PC-9 (cell line): ENCODE results near the gene NALCN. TPM values are rescaled to one million over a fixed set of nuclear protein-coding genes. Genes with fewer than 3 reads are reported as not detected.

Source experiments
- BruUV-seq: library from RNA; stranded (reverse); fragments of 400-500 nt; replicated peaks from 2 replicates; lab custom pipeline; 2021; lab: Mats Ljungman, UMichigan
- CTCF ChIA-PET: fragments of 300-600 bp; sonication (Branson Sonifier 250); formaldehyde crosslinking; loops from one replicate; lab custom pipeline; 2022; ENCODE audit warnings: antibody characterized with exemption; lab: Charles Lee
- POLR2A ChIA-PET: fragments of 300-600 bp; sonication (Branson Sonifier 250); formaldehyde crosslinking; loops from one replicate; lab custom pipeline; 2022; ENCODE audit warnings: antibody characterized with exemption; ENCODE audit not compliant: unreplicated experiment; lab: Charles Lee
- DNase-seq, 2 experiments: peaks; one replicate each; pipeline versions ENCODE4 v3.0.0 to v3.0.0-alpha.2; 2015 to 2022; ENCODE audit warnings: mixed read lengths in 1 of 2
- H2AFZ ChIP-seq: fragments of 200-600 bp; sonication (generic); 2 replicates; pipeline ENCODE4 v1.8.1; 2017; ENCODE audit warnings: antibody characterized with exemption
- H3F3A ChIP-seq: fragments of 200-600 bp; sonication (generic); 2 replicates; pipeline ENCODE4 v1.8.1; 2017; ENCODE audit warnings: antibody characterized with exemption, mild to moderate bottlenecking, low read depth; ENCODE audit not compliant: insufficient read depth
- H3K27ac ChIP-seq: fragments of 200-600 bp; sonication (generic); 2 replicates; pipeline ENCODE4 v1.6.1; 2016; ENCODE audit warnings: mixed run types
- H3K27me3 ChIP-seq: fragments of 200-600 bp; sonication (generic); 2 replicates; pipeline ENCODE4 v1.6.1; 2016; ENCODE audit warnings: low read depth, mixed run types; ENCODE audit not compliant: insufficient read depth
- H3K36me3 ChIP-seq: fragments of 200-600 bp; sonication (generic); 2 replicates; pipeline ENCODE4 v1.6.1; 2016; ENCODE audit warnings: low read depth, mixed run types
- H3K4me1 ChIP-seq: fragments of 200-600 bp; sonication (generic); replicated peaks from 2 replicates; pipeline ENCODE4 v1.6.1; 2016; ENCODE audit warnings: mixed run types; ENCODE audit not compliant: insufficient read depth
- H3K4me2 ChIP-seq: fragments of 200-600 bp; sonication (generic); 2 replicates; pipeline ENCODE4 v1.6.1; 2017; ENCODE audit warnings: mixed run types
- H3K4me3 ChIP-seq: fragments of 200-600 bp; sonication (generic); 2 replicates; pipeline ENCODE4 v1.6.1; 2016; ENCODE audit warnings: mixed run types
- H3K79me2 ChIP-seq: fragments of 200-600 bp; sonication (generic); 2 replicates; pipeline ENCODE4 v1.6.1; 2017; ENCODE audit warnings: low read depth, mixed run types
- H3K9me2 ChIP-seq: fragments of 200-600 bp; sonication (generic); 2 replicates; pipeline ENCODE4 v1.8.1; 2017; ENCODE audit warnings: mild to moderate bottlenecking; ENCODE audit not compliant: insufficient read depth
- H3K9me3 ChIP-seq: fragments of 200-600 bp; sonication (generic); 2 replicates; pipeline ENCODE4 v1.8.1; 2016; ENCODE audit warnings: low read depth; ENCODE audit not compliant: insufficient read depth
- H4K20me1 ChIP-seq: fragments of 200-600 bp; sonication (generic); 2 replicates; pipeline ENCODE4 v1.8.1; 2017; ENCODE audit not compliant: insufficient read depth
- EZH2 ChIP-seq: fragments of 200-600 bp; sonication (generic); IDR thresholded peaks from 2 replicates; pipeline ENCODE4 v1.8.0; 2017; ENCODE audit warnings: antibody characterized with exemption, low read depth
- intact Hi-C: fragments of 100-400 bp; cut with micrococcal nuclease; formaldehyde crosslinking; loops from one replicate; pipeline ENCODE4 v1.10.0; 2022; ENCODE audit not compliant: unreplicated experiment
- total RNA-seq: library from RNA; stranded (reverse); gene quantifications from 2 replicates; pipeline ENCODE4 v1.2.3, GENCODE V29; 2021
- TF ChIP-seq, protein P1 (sequence below): fragments of 200-600 bp; sonication (generic); conservative IDR thresholded peaks from 2 replicates; pipeline ENCODE4 v1.6.1; 2017; ENCODE audit warnings: mixed run types, antibody characterized with exemption, mild to moderate bottlenecking, moderate library complexity

NALCN gene
- total RNA-seq, 1 experiment from 2014 or later, result 7.7 TPM

DNA sequence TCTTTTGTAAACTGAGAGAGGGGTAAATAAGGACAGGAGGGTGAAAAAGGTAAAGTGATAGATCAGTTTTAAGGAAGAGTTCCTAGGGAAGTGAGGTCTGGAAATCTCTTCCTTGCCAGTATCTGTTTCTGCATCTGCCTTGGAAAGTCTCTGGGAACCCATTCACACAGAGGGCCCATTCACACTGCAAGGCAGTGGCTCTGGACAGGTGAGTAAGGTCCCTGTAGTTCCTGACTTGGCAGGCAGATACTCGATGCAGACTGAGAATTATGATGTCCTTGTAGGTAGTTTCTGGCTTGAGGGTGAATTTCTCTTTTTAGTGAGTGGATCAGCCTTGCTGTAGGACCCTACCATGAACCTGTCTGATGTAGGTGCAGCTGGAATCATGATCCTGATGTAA is 293.3 kb downstream of the NALCN start:
- Histone ChIP-seq H3K27me3 (no peaks in the 10 kb centered on the region), H3K4me2 (no peak overlapping the region), H3K9me3 (no peaks in the 10 kb centered on the region), H3F3A (no peaks in the 10 kb centered on the region), H2AFZ (no peak overlapping the region), H4K20me1 (no peaks in the 10 kb centered on the region), H3K79me2 (no peaks in the 10 kb centered on the region), H3K4me3 (no peak overlapping the region), H3K4me1 (no peaks in the 10 kb centered on the region), H3K27ac (no peak overlapping the region), H3K9me2 (no peaks in the 10 kb centered on the region), H3K36me3 (no peaks in the 10 kb centered on the region)
- ChIA-PET POLR2A (no interaction called here), CTCF (no interaction called here)
- no TSS peak for BruUV-seq
- intact Hi-C loops, result loop anchor here (10.0 kb wide), 3 partner anchors 1218 to 1678 kb away; no protein-coding TSS in a partner anchor
- TF ChIP-seq EZH2, result no peak
- TF ChIP-seq, protein P1, sequence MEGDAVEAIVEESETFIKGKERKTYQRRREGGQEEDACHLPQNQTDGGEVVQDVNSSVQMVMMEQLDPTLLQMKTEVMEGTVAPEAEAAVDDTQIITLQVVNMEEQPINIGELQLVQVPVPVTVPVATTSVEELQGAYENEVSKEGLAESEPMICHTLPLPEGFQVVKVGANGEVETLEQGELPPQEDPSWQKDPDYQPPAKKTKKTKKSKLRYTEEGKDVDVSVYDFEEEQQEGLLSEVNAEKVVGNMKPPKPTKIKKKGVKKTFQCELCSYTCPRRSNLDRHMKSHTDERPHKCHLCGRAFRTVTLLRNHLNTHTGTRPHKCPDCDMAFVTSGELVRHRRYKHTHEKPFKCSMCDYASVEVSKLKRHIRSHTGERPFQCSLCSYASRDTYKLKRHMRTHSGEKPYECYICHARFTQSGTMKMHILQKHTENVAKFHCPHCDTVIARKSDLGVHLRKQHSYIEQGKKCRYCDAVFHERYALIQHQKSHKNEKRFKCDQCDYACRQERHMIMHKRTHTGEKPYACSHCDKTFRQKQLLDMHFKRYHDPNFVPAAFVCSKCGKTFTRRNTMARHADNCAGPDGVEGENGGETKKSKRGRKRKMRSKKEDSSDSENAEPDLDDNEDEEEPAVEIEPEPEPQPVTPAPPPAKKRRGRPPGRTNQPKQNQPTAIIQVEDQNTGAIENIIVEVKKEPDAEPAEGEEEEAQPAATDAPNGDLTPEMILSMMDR, result no peak
- no peak for DNase-seq

DNA sequence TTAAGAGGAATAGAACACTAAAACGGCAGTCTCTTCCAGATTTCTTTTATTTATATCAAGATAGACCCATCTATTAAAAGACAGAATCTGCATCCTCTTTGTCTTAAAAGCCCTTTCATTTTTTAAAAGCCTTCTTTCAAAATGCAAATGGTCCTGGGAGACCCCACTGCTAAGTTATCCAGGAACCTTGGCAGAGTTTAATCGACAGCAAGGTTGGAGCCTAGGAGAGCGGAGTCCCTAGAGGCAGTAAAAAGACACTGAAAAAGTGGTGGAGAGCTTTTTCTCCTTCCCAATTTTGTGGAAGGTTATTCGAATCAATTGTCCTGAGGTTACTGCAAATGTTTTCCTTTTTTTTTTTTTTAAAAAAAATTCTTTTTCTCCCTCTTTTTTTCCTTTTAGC is 294.7 kb downstream of the NALCN start:
- intact Hi-C loops, result loop anchor here (10.0 kb wide), 3 partner anchors 1217 to 1677 kb away; no protein-coding TSS in a partner anchor
- TF ChIP-seq, protein P1, result no peak
- TF ChIP-seq EZH2, result no peak
- no peak for DNase-seq
- ChIA-PET CTCF (no interaction called here), POLR2A (no interaction called here)
- Histone ChIP-seq H3K4me3 (no peak overlapping the region), H3K9me3 (no peaks in the 10 kb centered on the region), H3K4me1 (no peaks in the 10 kb centered on the region), H3F3A (no peaks in the 10 kb centered on the region), H3K27ac (no peak overlapping the region), H3K27me3 (no peaks in the 10 kb centered on the region), H4K20me1 (no peaks in the 10 kb centered on the region), H3K36me3 (no peaks in the 10 kb centered on the region), H3K9me2 (no peaks in the 10 kb centered on the region), H2AFZ (no peak overlapping the region), H3K79me2 (no peaks in the 10 kb centered on the region), H3K4me2 (no peak overlapping the region)
- BruUV-seq, result no TSS peak

DNA sequence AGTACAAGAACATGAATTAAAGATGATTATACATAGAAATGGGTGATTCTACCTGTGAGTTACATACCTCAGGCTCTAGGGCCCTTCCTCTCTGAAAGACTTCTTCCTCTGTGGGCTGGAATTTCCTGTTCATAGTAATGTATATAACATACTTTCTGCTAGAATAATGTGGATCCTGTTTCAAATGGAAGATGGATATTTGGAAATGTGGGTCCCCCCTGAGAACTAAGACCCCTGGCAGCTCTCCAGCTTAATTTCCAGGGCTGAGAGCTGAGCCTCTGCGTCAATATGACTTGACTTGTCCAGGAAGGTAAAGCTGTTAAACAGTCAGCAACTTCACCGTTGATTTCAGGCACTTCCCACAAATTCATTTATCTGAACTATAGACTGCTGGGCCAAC is 296.3 kb downstream of the NALCN start:
- no peak for DNase-seq
- Histone ChIP-seq H3K9me2 (no peaks in the 10 kb centered on the region), H3K4me3 (no peak overlapping the region), H2AFZ (no peak overlapping the region), H3K27ac (no peak overlapping the region), H4K20me1 (no peaks in the 10 kb centered on the region), H3F3A (no peaks in the 10 kb centered on the region), H3K4me2 (no peak overlapping the region), H3K27me3 (no peaks in the 10 kb centered on the region), H3K79me2 (no peaks in the 10 kb centered on the region), H3K36me3 (no peaks in the 10 kb centered on the region), H3K9me3 (no peaks in the 10 kb centered on the region), H3K4me1 (no peaks in the 10 kb centered on the region)
- no peak for TF ChIP-seq EZH2
- TF ChIP-seq, protein P1, result no peak
- no TSS peak for BruUV-seq
- CTCF ChIA-PET, result no interaction called here
- POLR2A ChIA-PET, result no interaction called here
- intact Hi-C loops, result loop anchor here (10.0 kb wide), 3 partner anchors 1215 to 1675 kb away; no protein-coding TSS in a partner anchor
